ENCODE results near the gene EIF4B. TPM values are rescaled to one million over a fixed set of nuclear protein-coding genes. Genes with fewer than 3 reads are reported as not detected.

Gene EIF4B
- total and polyA plus RNA-seq, 9 of the 15 experiments (the other 6 are each of a cell fraction or from before 2014, with no cell fraction given): 138 to 669 (median 552) TPM

DNA sequence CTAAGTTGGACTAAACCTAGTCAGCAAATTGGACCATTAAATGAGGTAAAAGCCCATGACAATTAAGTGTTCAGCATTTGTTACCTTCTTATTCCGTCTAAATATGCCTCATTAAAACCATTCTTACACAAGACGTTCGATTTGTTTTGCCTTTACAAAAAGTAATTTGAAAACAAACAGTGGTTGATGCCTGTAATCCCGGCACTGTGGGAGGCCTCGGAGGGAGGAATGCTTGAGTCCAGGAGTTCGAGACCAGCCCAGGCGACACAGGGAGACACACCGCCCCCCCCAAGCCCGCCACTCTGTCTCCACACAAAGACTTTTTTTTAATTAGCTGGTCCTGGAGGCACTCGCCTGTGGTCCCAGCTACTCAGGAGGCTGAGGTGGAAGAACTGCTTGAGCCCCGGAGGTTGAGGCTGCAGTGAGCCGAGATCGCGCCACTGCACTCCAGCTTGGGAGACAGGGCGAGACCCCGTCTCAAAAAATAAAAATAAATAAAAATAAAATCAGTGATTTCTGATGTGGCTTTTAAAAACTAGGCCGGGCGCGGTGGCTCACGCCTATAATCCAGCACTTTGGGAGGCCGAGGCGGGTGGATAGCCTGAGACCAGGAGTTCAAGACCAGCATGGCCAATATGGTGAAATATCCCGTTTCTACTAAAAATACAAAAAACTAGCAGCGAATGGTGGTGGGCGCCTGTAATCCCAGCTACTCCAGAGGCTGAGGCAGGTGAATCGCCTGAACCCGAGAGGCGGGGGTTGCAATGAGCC lies 856 bp upstream of the EIF4B start (continued):
- TF ChIP-seq YY1 (IDR thresholded peaks at IDR 0.05; ENCODE audit: borderline replicate concordance in 1 of 3, control insufficient read depth in 1 of 3, extremely low read depth in 1 of 3, insufficient read depth in 3 of 3, insufficient read length in 1 of 3, insufficient replicate concordance in 2 of 3, low read depth in 1 of 3, low read length in 2 of 3): peak in 1 of 3 experiments; percentile 8
- TF ChIP-seq, protein P1, sequence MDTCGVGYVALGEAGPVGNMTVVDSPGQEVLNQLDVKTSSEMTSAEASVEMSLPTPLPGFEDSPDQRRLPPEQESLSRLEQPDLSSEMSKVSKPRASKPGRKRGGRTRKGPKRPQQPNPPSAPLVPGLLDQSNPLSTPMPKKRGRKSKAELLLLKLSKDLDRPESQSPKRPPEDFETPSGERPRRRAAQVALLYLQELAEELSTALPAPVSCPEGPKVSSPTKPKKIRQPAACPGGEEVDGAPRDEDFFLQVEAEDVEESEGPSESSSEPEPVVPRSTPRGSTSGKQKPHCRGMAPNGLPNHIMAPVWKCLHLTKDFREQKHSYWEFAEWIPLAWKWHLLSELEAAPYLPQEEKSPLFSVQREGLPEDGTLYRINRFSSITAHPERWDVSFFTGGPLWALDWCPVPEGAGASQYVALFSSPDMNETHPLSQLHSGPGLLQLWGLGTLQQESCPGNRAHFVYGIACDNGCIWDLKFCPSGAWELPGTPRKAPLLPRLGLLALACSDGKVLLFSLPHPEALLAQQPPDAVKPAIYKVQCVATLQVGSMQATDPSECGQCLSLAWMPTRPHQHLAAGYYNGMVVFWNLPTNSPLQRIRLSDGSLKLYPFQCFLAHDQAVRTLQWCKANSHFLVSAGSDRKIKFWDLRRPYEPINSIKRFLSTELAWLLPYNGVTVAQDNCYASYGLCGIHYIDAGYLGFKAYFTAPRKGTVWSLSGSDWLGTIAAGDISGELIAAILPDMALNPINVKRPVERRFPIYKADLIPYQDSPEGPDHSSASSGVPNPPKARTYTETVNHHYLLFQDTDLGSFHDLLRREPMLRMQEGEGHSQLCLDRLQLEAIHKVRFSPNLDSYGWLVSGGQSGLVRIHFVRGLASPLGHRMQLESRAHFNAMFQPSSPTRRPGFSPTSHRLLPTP (IDR thresholded peaks at IDR 0.05; ENCODE audit: borderline replicate concordance, extremely low read depth, insufficient read length): peak; percentile 62
- TF ChIP-seq, protein P2, sequence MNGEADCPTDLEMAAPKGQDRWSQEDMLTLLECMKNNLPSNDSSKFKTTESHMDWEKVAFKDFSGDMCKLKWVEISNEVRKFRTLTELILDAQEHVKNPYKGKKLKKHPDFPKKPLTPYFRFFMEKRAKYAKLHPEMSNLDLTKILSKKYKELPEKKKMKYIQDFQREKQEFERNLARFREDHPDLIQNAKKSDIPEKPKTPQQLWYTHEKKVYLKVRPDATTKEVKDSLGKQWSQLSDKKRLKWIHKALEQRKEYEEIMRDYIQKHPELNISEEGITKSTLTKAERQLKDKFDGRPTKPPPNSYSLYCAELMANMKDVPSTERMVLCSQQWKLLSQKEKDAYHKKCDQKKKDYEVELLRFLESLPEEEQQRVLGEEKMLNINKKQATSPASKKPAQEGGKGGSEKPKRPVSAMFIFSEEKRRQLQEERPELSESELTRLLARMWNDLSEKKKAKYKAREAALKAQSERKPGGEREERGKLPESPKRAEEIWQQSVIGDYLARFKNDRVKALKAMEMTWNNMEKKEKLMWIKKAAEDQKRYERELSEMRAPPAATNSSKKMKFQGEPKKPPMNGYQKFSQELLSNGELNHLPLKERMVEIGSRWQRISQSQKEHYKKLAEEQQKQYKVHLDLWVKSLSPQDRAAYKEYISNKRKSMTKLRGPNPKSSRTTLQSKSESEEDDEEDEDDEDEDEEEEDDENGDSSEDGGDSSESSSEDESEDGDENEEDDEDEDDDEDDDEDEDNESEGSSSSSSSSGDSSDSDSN (IDR thresholded peaks at IDR 0.05; ENCODE audit: borderline replicate concordance in 1 of 2, low read depth in 2 of 2, low read length in 2 of 2): 0 out of 4 replicates have a peak, but pooled peaks of 1 of the 2 experiments have one; percentile 13
- no peak for TF ChIP-seq MCM2 (IDR thresholded peaks at IDR 0.05; ENCODE audit: low read depth)
- TF ChIP-seq MAFF (IDR thresholded peaks at IDR 0.05; ENCODE audit: low read length): 0 out of 2 replicates have a peak, but pooled peaks have one; percentile 11
- 0 out of 2 replicates have a peak, but pooled peaks have one; percentile 4 for TF ChIP-seq LCOR (CRISPR knock-in tag; IDR thresholded peaks at IDR 0.05)
- peak; percentile 50; the same call in 1 of the 2 replicates for TF ChIP-seq ADNP (tag; IDR thresholded peaks at IDR 0.05)
- TF ChIP-seq, protein P3, sequence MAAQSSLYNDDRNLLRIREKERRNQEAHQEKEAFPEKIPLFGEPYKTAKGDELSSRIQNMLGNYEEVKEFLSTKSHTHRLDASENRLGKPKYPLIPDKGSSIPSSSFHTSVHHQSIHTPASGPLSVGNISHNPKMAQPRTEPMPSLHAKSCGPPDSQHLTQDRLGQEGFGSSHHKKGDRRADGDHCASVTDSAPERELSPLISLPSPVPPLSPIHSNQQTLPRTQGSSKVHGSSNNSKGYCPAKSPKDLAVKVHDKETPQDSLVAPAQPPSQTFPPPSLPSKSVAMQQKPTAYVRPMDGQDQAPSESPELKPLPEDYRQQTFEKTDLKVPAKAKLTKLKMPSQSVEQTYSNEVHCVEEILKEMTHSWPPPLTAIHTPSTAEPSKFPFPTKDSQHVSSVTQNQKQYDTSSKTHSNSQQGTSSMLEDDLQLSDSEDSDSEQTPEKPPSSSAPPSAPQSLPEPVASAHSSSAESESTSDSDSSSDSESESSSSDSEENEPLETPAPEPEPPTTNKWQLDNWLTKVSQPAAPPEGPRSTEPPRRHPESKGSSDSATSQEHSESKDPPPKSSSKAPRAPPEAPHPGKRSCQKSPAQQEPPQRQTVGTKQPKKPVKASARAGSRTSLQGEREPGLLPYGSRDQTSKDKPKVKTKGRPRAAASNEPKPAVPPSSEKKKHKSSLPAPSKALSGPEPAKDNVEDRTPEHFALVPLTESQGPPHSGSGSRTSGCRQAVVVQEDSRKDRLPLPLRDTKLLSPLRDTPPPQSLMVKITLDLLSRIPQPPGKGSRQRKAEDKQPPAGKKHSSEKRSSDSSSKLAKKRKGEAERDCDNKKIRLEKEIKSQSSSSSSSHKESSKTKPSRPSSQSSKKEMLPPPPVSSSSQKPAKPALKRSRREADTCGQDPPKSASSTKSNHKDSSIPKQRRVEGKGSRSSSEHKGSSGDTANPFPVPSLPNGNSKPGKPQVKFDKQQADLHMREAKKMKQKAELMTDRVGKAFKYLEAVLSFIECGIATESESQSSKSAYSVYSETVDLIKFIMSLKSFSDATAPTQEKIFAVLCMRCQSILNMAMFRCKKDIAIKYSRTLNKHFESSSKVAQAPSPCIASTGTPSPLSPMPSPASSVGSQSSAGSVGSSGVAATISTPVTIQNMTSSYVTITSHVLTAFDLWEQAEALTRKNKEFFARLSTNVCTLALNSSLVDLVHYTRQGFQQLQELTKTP (IDR thresholded peaks at IDR 0.05; ENCODE audit: low read depth in 1 of 2, partially characterized antibody in 2 of 2): peak in 1 of 2 experiments; percentile 32
